ENCODE measurements around the gene SRC.
"Not testable (repeated sequence)": the region's sequence is repeated elsewhere in the genome, so short reads cannot be mapped to it uniquely, and the experiment has no call there.

The SRC gene

GRCh38 chr20:37369846-37370245 lies 23.9 kb downstream of the SRC start:
- ChIA-PET POLR2A (no interaction called here), CTCF (interaction anchor here (0.9 kb wide), 1 partner anchor 14 kb away, joined by 4 read pairs; no protein-coding TSS in a partner anchor)
- DNase-seq (ENCODE audit: low read depth, low spot score), result no peak
- no peak for TF ChIP-seq CTCF (IDR thresholded peaks at IDR 0.05; ENCODE audit: insufficient read depth, low read length, missing control alignments)
- H3K4me3 ChIP-seq (ENCODE audit: low read depth, low read length), result no peak overlapping the region

DNA sequence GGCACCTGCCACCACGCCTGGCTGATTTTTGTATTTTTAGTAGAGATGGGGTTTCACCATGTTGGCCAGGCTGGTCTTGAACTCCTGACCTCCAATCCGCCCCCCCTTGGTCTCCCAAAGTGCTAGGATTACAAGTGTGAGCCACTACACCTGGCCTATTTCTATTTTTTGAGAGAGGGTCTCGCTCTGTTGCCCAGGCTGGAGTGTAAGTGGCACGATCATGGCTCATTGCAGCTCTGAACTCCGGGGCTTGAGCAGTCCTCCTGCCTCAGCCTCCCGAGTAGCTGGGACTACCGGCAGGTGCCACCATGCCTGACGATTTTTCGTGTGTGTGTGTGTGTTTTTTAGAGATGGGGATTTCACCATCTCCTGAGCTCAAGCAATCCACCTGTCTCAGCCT lies 25.9 kb downstream of the SRC start:
- POLR2A ChIA-PET; H3K4me3 ChIP-seq (ENCODE audit: low read depth, low read length); DNase-seq (ENCODE audit: low read depth, low spot score): not testable (repeated sequence)
- CTCF ChIA-PET, result interaction anchor here (1.0 to 1.5 kb wide), 4 partner anchors 9 to 170 kb away, joined by 3 to 6 read pairs (median 4); no protein-coding TSS in a partner anchor

DNA sequence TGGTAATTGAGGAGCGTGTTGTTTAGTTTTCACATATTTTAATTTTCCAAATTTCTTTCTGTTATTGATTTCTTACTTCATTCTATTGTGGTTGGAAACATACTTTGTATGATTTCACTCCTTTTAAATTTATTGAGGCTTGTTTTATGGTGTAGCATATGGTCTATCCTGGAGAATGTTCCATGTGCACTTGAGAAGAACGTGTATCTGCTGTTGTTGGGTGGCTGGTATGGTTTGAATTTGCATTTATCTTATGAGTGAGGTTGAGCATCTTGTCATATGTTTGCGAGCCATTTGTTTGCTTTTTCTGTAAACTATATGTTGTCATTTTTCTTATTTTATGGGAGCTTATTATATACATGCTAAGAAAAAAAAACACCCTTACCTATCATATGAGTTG lies 26.5 kb downstream of the SRC start:
- ChIA-PET CTCF (interaction anchor here (1.2 to 1.5 kb wide), 3 partner anchors 9 to 90 kb away, joined by 4 to 6 read pairs (median 5); no protein-coding TSS in a partner anchor), POLR2A (no interaction called here)

GRCh38 chr20:37373020-37373598 lies 27.2 kb downstream of the SRC start:
- no peak for TF ChIP-seq CTCF (IDR thresholded peaks at IDR 0.05; ENCODE audit: insufficient read depth, low read length, missing control alignments)
- CTCF ChIA-PET, result interaction anchor here (1.2 kb wide), 2 partner anchors 10 to 12 kb away, joined by 3 to 5 read pairs; no protein-coding TSS in a partner anchor
- POLR2A ChIA-PET, result no interaction called here
- H3K4me3 ChIP-seq (ENCODE audit: low read depth, low read length), result no peak overlapping the region
- no peak for DNase-seq (ENCODE audit: low read depth, low spot score)

More for the DNA sequence above, 26.5 kb downstream of the SRC start:
- no peak for TF ChIP-seq CTCF (IDR thresholded peaks at IDR 0.05; ENCODE audit: insufficient read depth, low read length, missing control alignments)
- no peak for DNase-seq (ENCODE audit: low read depth, low spot score)
- H3K4me3 ChIP-seq (ENCODE audit: low read depth, low read length), result no peak overlapping the region

DNA sequence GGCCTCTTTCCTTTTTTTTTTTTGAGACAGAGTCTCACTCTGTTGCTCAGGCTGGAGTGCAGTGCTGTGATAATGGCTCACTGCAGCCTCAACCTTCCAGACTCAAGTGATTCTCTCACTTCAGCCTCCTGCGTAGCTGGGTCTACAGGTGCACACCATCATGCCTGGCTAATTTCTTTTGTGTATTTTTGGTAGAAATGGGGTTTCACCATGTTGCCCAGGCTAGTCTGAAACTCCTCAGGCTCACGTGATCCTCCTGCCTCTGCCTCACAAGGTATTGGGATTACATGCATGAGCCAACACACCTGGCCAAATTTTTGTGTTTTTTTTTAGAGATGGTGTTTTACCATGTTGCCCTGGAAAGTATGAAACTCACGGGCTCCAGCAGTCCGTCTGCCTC lies 29.3 kb downstream of the SRC start:
- DNase-seq (ENCODE audit: low read depth, low spot score), result no peak
- no peak for TF ChIP-seq CTCF (IDR thresholded peaks at IDR 0.05; ENCODE audit: insufficient read depth, low read length, missing control alignments)
- CTCF ChIA-PET, result interaction anchor here (1.0 to 16.2 kb wide), 2 partner anchors 10 to 93 kb away, joined by 4 to 326 read pairs; partner anchors contain the start of gene MANBAL
- H3K4me3 ChIP-seq (ENCODE audit: low read depth, low read length), result no peak overlapping the region
- POLR2A ChIA-PET, result no interaction called here

DNA sequence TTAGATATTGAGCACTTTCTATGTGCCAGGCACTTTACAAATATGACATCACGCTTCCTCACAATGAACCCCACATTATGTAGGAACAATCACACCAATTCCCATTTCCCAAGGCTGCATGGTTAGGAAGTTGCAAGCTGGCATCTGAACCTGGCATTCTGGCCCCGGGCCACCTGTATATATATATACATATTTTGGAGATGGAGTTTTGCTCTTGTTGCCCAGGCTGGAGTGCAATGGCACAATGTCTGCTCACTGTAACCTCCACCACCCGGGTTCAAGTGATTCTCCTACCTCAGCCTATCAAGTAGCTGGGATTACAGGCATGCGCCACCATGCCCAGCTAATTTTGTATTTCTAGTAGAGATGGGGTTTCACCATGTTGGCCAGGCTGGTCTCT lies 30.4 kb downstream of the SRC start:
- no peak for TF ChIP-seq CTCF (IDR thresholded peaks at IDR 0.05; ENCODE audit: insufficient read depth, low read length, missing control alignments)
- no peak overlapping the region for H3K4me3 ChIP-seq (ENCODE audit: low read depth, low read length)
- ChIA-PET POLR2A (no interaction called here), CTCF (interaction anchor here (16.2 kb wide), 1 partner anchor 94 kb away, joined by 326 read pairs; the partner anchor contains the start of gene MANBAL)
- DNase-seq (ENCODE audit: low read depth, low spot score), result no peak

DNA sequence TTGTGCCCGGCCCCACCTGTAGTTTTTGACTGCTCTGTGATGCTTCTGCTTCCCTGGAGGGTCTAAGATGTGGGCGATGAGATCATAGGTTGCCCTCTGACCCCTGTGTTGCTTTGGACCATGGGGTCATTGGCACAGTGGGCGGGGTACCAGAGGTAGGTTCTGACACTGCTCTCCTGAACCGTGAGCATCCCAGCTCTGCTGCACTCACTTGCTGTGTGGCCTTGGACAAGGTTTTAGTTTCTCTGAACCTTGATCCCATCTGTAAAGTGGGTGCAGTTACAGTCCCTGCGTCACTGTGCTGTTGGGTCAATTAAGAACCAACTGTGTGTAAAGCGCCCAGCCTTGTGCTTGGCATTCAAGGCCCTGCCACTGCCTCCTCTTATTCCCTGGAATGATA lies 30.9 kb downstream of the SRC start:
- CTCF ChIA-PET, result interaction anchor here (0.7 to 16.2 kb wide), 2 partner anchors 94 to 181 kb away, joined by 3 to 326 read pairs; partner anchors contain the start of gene MANBAL
- no peak for DNase-seq (ENCODE audit: low read depth, low spot score)
- no peak for TF ChIP-seq CTCF (IDR thresholded peaks at IDR 0.05; ENCODE audit: insufficient read depth, low read length, missing control alignments)
- POLR2A ChIA-PET, result no interaction called here
- H3K4me3 ChIP-seq (ENCODE audit: low read depth, low read length), result no peak overlapping the region

Measured in AG04449 (cell line).